WTC11 (cell line): ENCODE measurements around the gene TXNL4A. TPM values are rescaled to one million over a fixed set of nuclear protein-coding genes. Genes with fewer than 3 reads are reported as not detected.

ENCODE experiments used
- ATAC-seq: fragments of 200-7000 bp; cut with Tn5 transposase; 2 replicates; pipeline ENCODE4 v1.10.0; 2021; ENCODE audit warnings: mild to moderate bottlenecking, moderate library complexity
- CTCF ChIA-PET: fragments of 300-600 bp; sonication (Branson Sonifier 250); formaldehyde crosslinking; loops from one replicate; lab custom pipeline; 2021; ENCODE audit warnings: antibody characterized with exemption; lab: Charles Lee
- POLR2A ChIA-PET: fragments of 350-600 bp; sonication (Branson Sonifier 250); formaldehyde crosslinking; loops from one replicate; lab custom pipeline; 2021; ENCODE audit warnings: antibody characterized with exemption; lab: Charles Lee
- DNase-seq: peaks from one replicate; pipeline ENCODE4 v3.0.0; 2021; ENCODE audit warnings: low spot score
- H3K27ac Mint-ChIP-seq: 2 replicates; pipeline ENCODE4 v1.8.0; 2021; ENCODE audit warnings: mixed read lengths
- H3K27me3 Mint-ChIP-seq: 2 replicates; pipeline ENCODE4 v1.8.0; 2021; ENCODE audit warnings: low read depth, mild to moderate bottlenecking, moderate library complexity, mixed read lengths
- H3K36me3 Mint-ChIP-seq: 2 replicates; pipeline ENCODE4 v1.8.0; 2021; ENCODE audit warnings: mixed read lengths
- H3K4me1 Mint-ChIP-seq: 2 replicates; pipeline ENCODE4 v1.8.0; 2022; ENCODE audit warnings: mixed read lengths
- H3K4me3 Mint-ChIP-seq: 2 replicates; pipeline ENCODE4 v1.8.0; 2021; ENCODE audit warnings: mild to moderate bottlenecking, moderate library complexity, mixed read lengths
- H3K9me3 Mint-ChIP-seq: 2 replicates; pipeline ENCODE4 v1.8.0; 2021; ENCODE audit warnings: mixed read lengths
- ESRRA ChIP-seq: sonication (generic); formaldehyde crosslinking; IDR thresholded peaks from 2 replicates; pipeline ENCODE4 v1.8.1; 2022; ENCODE audit warnings: mild to moderate bottlenecking, missing genetic modification reagents, borderline replicate concordance
- NFATC4 ChIP-seq: fragments of 250-450 bp; sonication (Bioruptor Pico); IDR thresholded peaks from 2 replicates; pipeline ENCODE4 v1.9.0; 2021; ENCODE audit warnings: mild to moderate bottlenecking
- ZNF121 ChIP-seq: sonication (generic); formaldehyde crosslinking; IDR thresholded peaks from 2 replicates; pipeline ENCODE4 v1.8.0; 2023; ENCODE audit warnings: missing genetic modification reagents
- total RNA-seq: library from RNA; stranded (reverse); gene quantifications from 3 replicates; pipeline ENCODE4 v1.2.3, GENCODE V29; 2021
- TF ChIP-seq, protein P1 (sequence below): sonication (generic); formaldehyde crosslinking; IDR thresholded peaks from 2 replicates; pipeline ENCODE4 v1.8.1; 2022; ENCODE audit warnings: low read depth, mild to moderate bottlenecking, moderate library complexity, missing genetic modification reagents, borderline replicate concordance
- TF ChIP-seq, protein P2 (sequence below): sonication (generic); formaldehyde crosslinking; IDR thresholded peaks from 2 replicates; pipeline ENCODE4 v1.8.1; 2023; ENCODE audit warnings: mild to moderate bottlenecking, missing genetic modification reagents
- TF ChIP-seq, protein P3 (sequence below): sonication (generic); formaldehyde crosslinking; IDR thresholded peaks from 2 replicates; pipeline ENCODE4 v1.8.1; 2023; ENCODE audit warnings: mild to moderate bottlenecking, missing genetic modification reagents, moderate library complexity
- TF ChIP-seq, protein P4 (sequence below): sonication (generic); formaldehyde crosslinking; IDR thresholded peaks from 2 replicates; pipeline ENCODE4 v1.8.0; 2023; ENCODE audit warnings: mild to moderate bottlenecking, missing genetic modification reagents
- TF ChIP-seq, protein P5 (sequence below): sonication (generic); formaldehyde crosslinking; IDR thresholded peaks from 2 replicates; pipeline ENCODE4 v1.8.0; 2023; ENCODE audit warnings: missing genetic modification reagents
- TF ChIP-seq, protein P6 (sequence below): sonication (generic); formaldehyde crosslinking; conservative IDR thresholded peaks from 2 replicates; pipeline ENCODE4 v1.8.1; 2022; ENCODE audit warnings: mild to moderate bottlenecking, missing genetic modification reagents

Gene TXNL4A
- total RNA-seq, 1 experiment from 2014 or later: 157 TPM

DNA sequence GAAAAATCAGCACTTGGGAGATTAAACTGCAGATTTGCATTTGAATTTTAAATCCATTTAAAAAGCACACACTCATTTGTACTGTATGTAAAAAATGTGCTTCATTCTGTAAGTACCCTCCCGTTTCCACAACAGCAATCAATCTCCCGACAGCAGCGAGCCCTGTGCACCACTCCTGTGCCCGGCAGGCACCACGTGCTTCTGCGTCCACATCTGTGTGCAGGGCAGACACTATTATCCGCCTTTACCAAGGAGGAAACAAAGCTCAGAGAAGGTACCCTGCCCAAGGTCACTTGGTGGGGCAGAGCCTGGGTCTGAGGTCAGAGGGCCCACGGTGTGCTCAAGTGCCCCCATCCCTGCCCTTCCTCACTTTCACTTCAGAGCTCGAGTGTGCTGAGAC, 16.4 kb downstream of the TXNL4A start:
- no peak for DNase-seq
- no peak for ATAC-seq
- ChIA-PET CTCF (no interaction called here), POLR2A (no interaction called here)
- H3K4me3 Mint-ChIP-seq: no peak overlapping the region
- no peaks in the 10 kb centered on the region for H3K4me1 Mint-ChIP-seq
- no peaks in the 10 kb centered on the region for H3K27me3 Mint-ChIP-seq
- TF ChIP-seq, protein P1, sequence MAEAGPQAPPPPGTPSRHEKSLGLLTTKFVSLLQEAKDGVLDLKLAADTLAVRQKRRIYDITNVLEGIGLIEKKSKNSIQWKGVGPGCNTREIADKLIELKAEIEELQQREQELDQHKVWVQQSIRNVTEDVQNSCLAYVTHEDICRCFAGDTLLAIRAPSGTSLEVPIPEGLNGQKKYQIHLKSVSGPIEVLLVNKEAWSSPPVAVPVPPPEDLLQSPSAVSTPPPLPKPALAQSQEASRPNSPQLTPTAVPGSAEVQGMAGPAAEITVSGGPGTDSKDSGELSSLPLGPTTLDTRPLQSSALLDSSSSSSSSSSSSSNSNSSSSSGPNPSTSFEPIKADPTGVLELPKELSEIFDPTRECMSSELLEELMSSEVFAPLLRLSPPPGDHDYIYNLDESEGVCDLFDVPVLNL (CRISPR knock-in tag): no peak
- TF ChIP-seq, protein P2, sequence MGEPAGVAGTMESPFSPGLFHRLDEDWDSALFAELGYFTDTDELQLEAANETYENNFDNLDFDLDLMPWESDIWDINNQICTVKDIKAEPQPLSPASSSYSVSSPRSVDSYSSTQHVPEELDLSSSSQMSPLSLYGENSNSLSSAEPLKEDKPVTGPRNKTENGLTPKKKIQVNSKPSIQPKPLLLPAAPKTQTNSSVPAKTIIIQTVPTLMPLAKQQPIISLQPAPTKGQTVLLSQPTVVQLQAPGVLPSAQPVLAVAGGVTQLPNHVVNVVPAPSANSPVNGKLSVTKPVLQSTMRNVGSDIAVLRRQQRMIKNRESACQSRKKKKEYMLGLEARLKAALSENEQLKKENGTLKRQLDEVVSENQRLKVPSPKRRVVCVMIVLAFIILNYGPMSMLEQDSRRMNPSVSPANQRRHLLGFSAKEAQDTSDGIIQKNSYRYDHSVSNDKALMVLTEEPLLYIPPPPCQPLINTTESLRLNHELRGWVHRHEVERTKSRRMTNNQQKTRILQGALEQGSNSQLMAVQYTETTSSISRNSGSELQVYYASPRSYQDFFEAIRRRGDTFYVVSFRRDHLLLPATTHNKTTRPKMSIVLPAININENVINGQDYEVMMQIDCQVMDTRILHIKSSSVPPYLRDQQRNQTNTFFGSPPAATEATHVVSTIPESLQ (CRISPR knock-in tag): no peak
- TF ChIP-seq NFATC4 (CRISPR knock-in tag): no peak
- H3K36me3 Mint-ChIP-seq: peaks cover 54% of the 10 kb centered on the region
- peak overlapping the region; percentile 57; the same call in 1 of the 2 replicates for H3K27ac Mint-ChIP-seq
- H3K9me3 Mint-ChIP-seq: no peaks in the 10 kb centered on the region

DNA sequence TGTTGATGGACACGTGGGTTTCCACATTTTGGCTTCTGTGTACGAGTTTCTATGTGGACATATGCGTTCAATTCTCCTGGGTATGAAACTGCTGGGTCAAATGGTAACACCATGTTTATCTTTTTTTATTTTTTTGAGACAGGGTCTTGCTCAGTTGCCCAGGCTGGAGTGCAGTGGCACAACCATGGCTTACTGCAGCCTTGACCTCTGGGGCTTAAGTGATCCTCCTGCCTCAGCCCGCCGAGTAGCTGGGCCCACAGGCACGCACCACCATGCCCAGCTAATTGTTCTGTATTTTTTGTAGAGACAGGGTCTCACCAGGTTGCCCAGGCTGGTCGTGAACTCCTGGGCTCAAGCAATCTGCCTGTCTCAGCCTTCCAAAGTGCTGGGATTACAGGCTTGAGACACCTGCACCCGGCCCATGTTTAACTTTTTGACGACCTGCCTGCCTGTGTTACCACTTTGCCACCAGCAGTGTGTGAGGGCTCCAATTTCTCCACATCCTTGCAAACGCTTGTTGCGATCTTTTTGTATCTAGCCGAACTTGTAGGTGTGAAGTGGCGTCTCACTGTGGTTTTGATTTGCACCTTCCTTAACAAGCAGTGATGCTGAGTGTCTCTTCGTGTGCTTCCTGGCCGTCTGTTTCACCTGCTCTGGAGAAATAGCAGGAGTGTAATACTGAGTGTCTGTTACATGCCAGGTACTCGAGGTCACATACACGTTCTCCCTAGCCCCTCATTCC, 17.0 kb downstream of the TXNL4A start:
- CTCF ChIA-PET: no interaction called here
- no peaks in the 10 kb centered on the region for H3K27me3 Mint-ChIP-seq
- no peaks in the 10 kb centered on the region for H3K4me1 Mint-ChIP-seq
- peaks cover 54% of the 10 kb centered on the region for H3K36me3 Mint-ChIP-seq
- POLR2A ChIA-PET: no interaction called here
- H3K9me3 Mint-ChIP-seq: no peaks in the 10 kb centered on the region
- DNase-seq (no peak), ATAC-seq (no peak)
- H3K4me3 Mint-ChIP-seq: no peak overlapping the region
- peak; percentile 81 for TF ChIP-seq ZNF121 (CRISPR knock-in tag)
- TF ChIP-seq, protein P3, sequence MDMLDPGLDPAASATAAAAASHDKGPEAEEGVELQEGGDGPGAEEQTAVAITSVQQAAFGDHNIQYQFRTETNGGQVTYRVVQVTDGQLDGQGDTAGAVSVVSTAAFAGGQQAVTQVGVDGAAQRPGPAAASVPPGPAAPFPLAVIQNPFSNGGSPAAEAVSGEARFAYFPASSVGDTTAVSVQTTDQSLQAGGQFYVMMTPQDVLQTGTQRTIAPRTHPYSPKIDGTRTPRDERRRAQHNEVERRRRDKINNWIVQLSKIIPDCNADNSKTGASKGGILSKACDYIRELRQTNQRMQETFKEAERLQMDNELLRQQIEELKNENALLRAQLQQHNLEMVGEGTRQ (CRISPR knock-in tag): no peak
- TF ChIP-seq, protein P4, sequence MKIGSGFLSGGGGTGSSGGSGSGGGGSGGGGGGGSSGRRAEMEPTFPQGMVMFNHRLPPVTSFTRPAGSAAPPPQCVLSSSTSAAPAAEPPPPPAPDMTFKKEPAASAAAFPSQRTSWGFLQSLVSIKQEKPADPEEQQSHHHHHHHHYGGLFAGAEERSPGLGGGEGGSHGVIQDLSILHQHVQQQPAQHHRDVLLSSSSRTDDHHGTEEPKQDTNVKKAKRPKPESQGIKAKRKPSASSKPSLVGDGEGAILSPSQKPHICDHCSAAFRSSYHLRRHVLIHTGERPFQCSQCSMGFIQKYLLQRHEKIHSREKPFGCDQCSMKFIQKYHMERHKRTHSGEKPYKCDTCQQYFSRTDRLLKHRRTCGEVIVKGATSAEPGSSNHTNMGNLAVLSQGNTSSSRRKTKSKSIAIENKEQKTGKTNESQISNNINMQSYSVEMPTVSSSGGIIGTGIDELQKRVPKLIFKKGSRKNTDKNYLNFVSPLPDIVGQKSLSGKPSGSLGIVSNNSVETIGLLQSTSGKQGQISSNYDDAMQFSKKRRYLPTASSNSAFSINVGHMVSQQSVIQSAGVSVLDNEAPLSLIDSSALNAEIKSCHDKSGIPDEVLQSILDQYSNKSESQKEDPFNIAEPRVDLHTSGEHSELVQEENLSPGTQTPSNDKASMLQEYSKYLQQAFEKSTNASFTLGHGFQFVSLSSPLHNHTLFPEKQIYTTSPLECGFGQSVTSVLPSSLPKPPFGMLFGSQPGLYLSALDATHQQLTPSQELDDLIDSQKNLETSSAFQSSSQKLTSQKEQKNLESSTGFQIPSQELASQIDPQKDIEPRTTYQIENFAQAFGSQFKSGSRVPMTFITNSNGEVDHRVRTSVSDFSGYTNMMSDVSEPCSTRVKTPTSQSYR (CRISPR knock-in tag): no peak
- peak overlapping the region; percentile 57 for H3K27ac Mint-ChIP-seq

DNA sequence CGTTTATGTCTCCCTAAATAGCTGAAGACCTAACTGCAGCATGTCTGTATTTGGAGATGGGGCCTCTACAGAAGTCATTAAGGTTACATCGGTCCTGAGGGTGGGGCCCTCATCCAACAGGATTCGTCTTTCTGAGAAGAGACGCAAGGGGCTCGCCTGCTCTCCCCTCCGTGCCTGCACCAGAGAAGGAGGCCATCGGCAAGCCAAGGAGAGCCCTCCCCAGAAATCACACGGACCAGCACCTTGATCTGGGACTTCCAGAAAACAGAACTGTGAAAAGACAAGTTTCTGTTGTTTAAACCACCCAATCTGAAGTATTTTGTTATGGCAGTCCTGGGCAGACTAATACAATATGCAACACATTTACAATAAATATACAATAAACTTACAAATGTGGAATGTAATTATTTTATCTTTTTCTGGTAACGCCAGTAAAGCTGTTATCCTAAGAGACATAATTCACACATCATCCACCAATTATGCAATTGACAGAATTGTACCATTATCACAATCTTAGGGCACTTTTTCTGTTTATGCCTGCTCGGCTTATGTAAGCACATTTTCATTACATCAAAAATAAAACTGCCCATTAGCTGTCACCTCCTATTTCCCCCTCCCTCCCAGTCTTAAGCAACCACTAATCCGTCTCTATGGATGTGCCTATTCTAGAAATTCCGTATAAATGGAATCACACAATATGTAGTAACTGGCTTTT, 17.8 kb downstream of the TXNL4A start:
- H3K9me3 Mint-ChIP-seq: no peaks in the 10 kb centered on the region
- no peak overlapping the region for H3K4me3 Mint-ChIP-seq
- ATAC-seq (no peak), DNase-seq (no peak)
- H3K36me3 Mint-ChIP-seq: peaks cover 47% of the 10 kb centered on the region
- H3K27me3 Mint-ChIP-seq: peaks cover 2% of the 10 kb centered on the region
- ChIA-PET CTCF (no interaction called here), POLR2A (no interaction called here)
- no peak overlapping the region for H3K27ac Mint-ChIP-seq
- peaks cover 2% of the 10 kb centered on the region for H3K4me1 Mint-ChIP-seq
- TF ChIP-seq, protein P5, sequence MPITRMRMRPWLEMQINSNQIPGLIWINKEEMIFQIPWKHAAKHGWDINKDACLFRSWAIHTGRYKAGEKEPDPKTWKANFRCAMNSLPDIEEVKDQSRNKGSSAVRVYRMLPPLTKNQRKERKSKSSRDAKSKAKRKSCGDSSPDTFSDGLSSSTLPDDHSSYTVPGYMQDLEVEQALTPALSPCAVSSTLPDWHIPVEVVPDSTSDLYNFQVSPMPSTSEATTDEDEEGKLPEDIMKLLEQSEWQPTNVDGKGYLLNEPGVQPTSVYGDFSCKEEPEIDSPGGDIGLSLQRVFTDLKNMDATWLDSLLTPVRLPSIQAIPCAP (CRISPR knock-in tag): no peak
- TF ChIP-seq, protein P6, sequence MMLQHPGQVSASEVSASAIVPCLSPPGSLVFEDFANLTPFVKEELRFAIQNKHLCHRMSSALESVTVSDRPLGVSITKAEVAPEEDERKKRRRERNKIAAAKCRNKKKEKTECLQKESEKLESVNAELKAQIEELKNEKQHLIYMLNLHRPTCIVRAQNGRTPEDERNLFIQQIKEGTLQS (CRISPR knock-in tag): no peak
- no peak for TF ChIP-seq ESRRA
